K562 (cell line): ENCODE results near the gene ZIC2. TPM values are rescaled to one million over a fixed set of nuclear protein-coding genes. Genes with fewer than 3 reads are reported as not detected.

Experiments
- ATAC-seq: fragments of 200-7000 bp; cut with Tn5 transposase; 3 replicates; pipeline ENCODE4 v1.9.1; 2020; ENCODE audit warnings: moderate library complexity
- BruUV-seq: library from RNA; stranded (reverse); fragments of 400-500 nt; replicated peaks from 2 replicates; lab custom pipeline; 2021; lab: Mats Ljungman, UMichigan
- CTCF ChIA-PET: fragments of 300-600 bp; formaldehyde crosslinking; extraction: SDS; loops from one replicate; lab custom pipeline; 2021; ENCODE audit warnings: low intra/inter-chr PET ratio; lab: Yijun Ruan, JAX
- POLR2A ChIA-PET: fragments of 300-600, 350-650 bp; sonication (Branson Sonifier 250); formaldehyde crosslinking; extraction: SDS; loops from one replicate; lab custom pipeline; 2021; ENCODE audit warnings: antibody characterized with exemption, inconsistent platforms; lab: Yijun Ruan, JAX
- DNase-seq, 4 experiments: peaks; one replicate each; pipeline versions ENCODE4 v3.0.0 to v3.0.0-alpha.2; 2011 to 2018; ENCODE audit warnings: low spot score in 3 of 4, mixed read lengths in 3 of 4; ENCODE audit errors: extremely low read depth in 1 of 4
- FAIRE-seq: peaks from 2 replicates; lab custom pipeline; 2011; peaks lifted over from hg19 to GRCh38; lab: Jason Lieb, UNC
- H2AFZ ChIP-seq: 2 replicates; pipeline ENCODE4 v1.6.0; 2011; ENCODE audit warnings: low read depth, low read length, control low read depth, inconsistent platforms
- H3K27ac ChIP-seq: fragments of 200-600 bp; 3 replicates; pipeline ENCODE4 v1.8.0; 2011; ENCODE audit warnings: low read depth, mild to moderate bottlenecking, control low read depth, inconsistent platforms, low read length, moderate library complexity, mixed read lengths; ENCODE audit errors: extremely low read depth
- H3K27me3 ChIP-seq, 2 experiments: fragments of 300-600 bp in 1 of 2; 2 replicates in 1 of 2; 3 replicates in 1 of 2; pipeline versions ENCODE4 v1.6.0 to v1.8.0; 2011; ENCODE audit warnings: inconsistent platforms in 2 of 2, low read length in 2 of 2, mild to moderate bottlenecking in 1 of 2, mixed read lengths in 1 of 2, moderate library complexity in 1 of 2; ENCODE audit not compliant: control insufficient read depth in 2 of 2, insufficient read depth in 2 of 2
- H3K36me3 ChIP-seq: fragments of 300-600 bp; 3 replicates; pipeline ENCODE4 v1.8.0; 2011; ENCODE audit warnings: mild to moderate bottlenecking, low read length, inconsistent platforms; ENCODE audit not compliant: control insufficient read depth, insufficient read depth
- H3K4me1 ChIP-seq, 2 experiments: fragments of 200-600 bp in 1 of 2; replicated peaks in 1 of 2; 2 replicates in 1 of 2; 3 replicates in 1 of 2; pipeline versions ENCODE4 v1.5.1 to v1.8.0; 2011; ENCODE audit warnings: inconsistent platforms in 2 of 2, low read length in 2 of 2, mild to moderate bottlenecking in 1 of 2, mixed read lengths in 1 of 2, moderate library complexity in 1 of 2; ENCODE audit not compliant: control insufficient read depth in 2 of 2, insufficient read depth in 2 of 2
- H3K4me2 ChIP-seq: 2 replicates; pipeline ENCODE4 v1.6.1; 2011; ENCODE audit warnings: low read length, control low read depth, inconsistent platforms, mixed read lengths; ENCODE audit not compliant: insufficient read depth
- H3K4me3 ChIP-seq: fragments of 200-600 bp; sonication (generic), shearing (Covaris generic); 2 replicates; pipeline ENCODE4 v1.5.1; 2016; ENCODE audit warnings: control low read depth, inconsistent platforms
- H3K79me2 ChIP-seq: fragments of 200-600 bp; 3 replicates; pipeline ENCODE4 v1.8.0; 2011; ENCODE audit warnings: low read length, inconsistent platforms; ENCODE audit not compliant: control insufficient read depth, insufficient read depth
- H3K9ac ChIP-seq, 2 experiments: 2 replicates each; pipeline versions ENCODE4 v1.6.0 to v1.6.1; 2011; ENCODE audit warnings: low read depth in 2 of 2, low read length in 2 of 2, control low read depth in 1 of 2, inconsistent platforms in 1 of 2, mild to moderate bottlenecking in 1 of 2, mixed read lengths in 1 of 2; ENCODE audit not compliant: insufficient read depth in 1 of 2
- H3K9me1 ChIP-seq: one replicate; pipeline ENCODE4 v1.6.0; 2011; ENCODE audit warnings: inconsistent platforms, mild to moderate bottlenecking, low read length, moderate library complexity; ENCODE audit not compliant: control insufficient read depth, insufficient read depth
- H3K9me3 ChIP-seq: replicated peaks from 2 replicates; pipeline ENCODE4 v1.5.1; 2011; ENCODE audit warnings: low read depth, low read length, inconsistent platforms; ENCODE audit not compliant: control insufficient read depth, insufficient read depth
- H4K20me1 ChIP-seq: replicated peaks from 2 replicates; pipeline ENCODE4 v1.6.1; 2011; ENCODE audit warnings: low read length, inconsistent platforms, mixed read lengths; ENCODE audit not compliant: control insufficient read depth, insufficient read depth
- BACH1 ChIP-seq: fragments of 200-800 bp; sonication (Bioruptor generic); IDR thresholded peaks from 2 replicates; pipeline ENCODE4 v1.6.1; 2016; ENCODE audit warnings: missing genetic modification characterization, missing compliant biosample characterization
- CCNT2 ChIP-seq: IDR thresholded peaks from 2 replicates; pipeline ENCODE4 v1.6.1; 2011; ENCODE audit warnings: borderline replicate concordance, low read depth, mild to moderate bottlenecking, moderate library complexity, mixed read lengths, low read length; ENCODE audit not compliant: insufficient read length; ENCODE audit errors: extremely low read depth
- HNRNPUL1 ChIP-seq: fragments of 200-400 bp; formaldehyde crosslinking; IDR thresholded peaks from 2 replicates; pipeline ENCODE4 v1.6.1; 2017; ENCODE audit warnings: low read length
- NCOA6 ChIP-seq: fragments of 450-650 bp; IDR thresholded peaks from 2 replicates; pipeline ENCODE4 v1.6.1; 2017; ENCODE audit warnings: mild to moderate bottlenecking
- SETDB1 ChIP-seq: IDR thresholded peaks from one replicate; pipeline ENCODE4 v1.6.1; 2012; ENCODE audit warnings: low read length, control low read depth, inconsistent platforms
- SMARCE1 ChIP-seq: fragments of 450-650 bp; IDR thresholded peaks from 2 replicates; pipeline ENCODE4 v1.7.1; 2016; ENCODE audit warnings: mild to moderate bottlenecking
- TRIM28 ChIP-seq: fragments of 450-650 bp; IDR thresholded peaks from 2 replicates; pipeline ENCODE4 v1.6.1; 2017
- ZNF766 ChIP-seq: fragments of 200-800 bp; sonication (Bioruptor generic); conservative IDR thresholded peaks from 2 replicates; pipeline ENCODE4 v1.6.1; 2016; ENCODE audit warnings: missing genetic modification characterization, missing compliant biosample characterization
- WGBS: fragments of 100-300 bp; shearing (Covaris generic); methylation state at CpG from one replicate; pipeline ENCODE4 v1.1.6; 2016; ENCODE audit warnings: low coverage, mixed read lengths; ENCODE audit not compliant: insufficient coverage; ENCODE audit errors: missing lambda C conversion rate; 5-methylcytosine and 5-hydroxymethylcytosine counted together
- in situ Hi-C: fragments of 300-500 bp; cut with MboI; formaldehyde crosslinking; loops from 4 replicates; pipeline ENCODE4 v1.15.0; 2018; ENCODE audit warnings: inconsistent platforms, mixed read lengths
- intact Hi-C: fragments of 100-400 bp; cut with micrococcal nuclease; formaldehyde crosslinking; loops from 2 replicates; pipeline ENCODE4 v1.14.2; 2022
- polyA plus RNA-seq, 8 experiments: library from polyadenylated mRNA; depleted of rRNA in 4 of 8; stranded (reverse) in 5 of 8; unstranded in 3 of 8; fragments of >200 nt; fragmentation: Nextera tagmentation in 2 of 8; fragmentation: Illumina TruSeq in 1 of 8; extraction: Ambion mirVana in 2 of 8; extraction: Trizol in 1 of 8; gene quantifications; 2 replicates each; pipeline versions ENCODE4 v1.2.1 to v1.2.3, GENCODE V29; 2011 to 2014; ENCODE audit warnings: inconsistent platforms in 1 of 8, missing spikeins in 1 of 8
- total RNA-seq, 7 experiments: library from RNA; depleted of rRNA in 6 of 7; stranded (reverse); fragments of >200 nt in 6 of 7; fragmentation: Illumina TruSeq in 2 of 7; extraction: Trizol in 2 of 7; gene quantifications; 2 replicates each; pipeline versions ENCODE4 v1.2.1 to v1.2.3, GENCODE V29; 2011 to 2021; ENCODE audit warnings: low replicate concordance in 1 of 7
- TF ChIP-seq, protein P1 (sequence below): fragments of 450-650 bp; IDR thresholded peaks from 2 replicates; pipeline ENCODE4 v1.6.1; 2016; ENCODE audit warnings: missing biosample characterization, missing genetic modification characterization

The ZIC2 gene
- total and polyA plus RNA-seq, 9 of the 15 experiments (the other 6 are each of a cell fraction or from before 2014, with no cell fraction given) = 1.8 to 18.0 (median 4.5) TPM

DNA sequence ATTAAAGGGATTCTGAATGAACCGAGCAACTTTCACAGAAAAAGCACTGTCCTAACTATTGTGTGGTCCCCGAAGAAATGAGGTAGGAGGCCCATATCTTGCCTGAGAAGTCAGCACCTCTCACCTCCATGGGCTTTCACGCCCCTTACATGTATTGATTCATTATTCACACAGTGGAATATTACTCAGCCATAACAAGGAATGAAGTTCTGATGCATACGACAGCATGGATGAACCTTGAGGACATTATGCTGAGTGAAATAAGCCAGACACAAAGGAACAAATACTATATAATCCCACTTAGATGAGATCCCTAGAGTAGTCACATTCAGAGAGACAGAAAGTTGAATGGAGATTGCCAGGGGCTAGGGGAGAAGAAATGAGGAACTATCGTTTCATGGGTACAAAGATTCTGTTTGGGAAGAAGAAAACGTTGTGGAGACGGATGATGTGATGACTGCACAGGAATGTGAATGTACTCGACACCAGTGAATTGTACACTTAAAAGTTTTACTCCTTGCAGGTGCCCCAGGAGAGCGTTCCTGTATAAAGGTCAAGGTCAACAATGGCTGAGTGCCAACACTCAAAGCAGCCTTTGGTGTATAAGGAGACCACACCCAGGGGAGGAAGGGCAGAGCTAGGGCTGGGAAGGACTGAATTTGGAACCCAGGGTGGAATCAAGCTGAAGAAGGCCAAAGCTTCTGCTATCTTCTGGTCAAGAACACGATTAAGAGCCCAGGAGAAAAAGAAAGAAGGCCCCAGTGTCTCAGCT, 32.5 kb upstream of the ZIC2 start:
- Histone ChIP-seq H3K9me1 (no peaks in the 10 kb centered on the region), H3K27me3 (peaks cover 8 to 35% of the 10 kb centered on the region in 2 experiments; a peak in 4 of 5 replicates), H3K9ac (no peak overlapping the region), H3K4me3 (no peak overlapping the region), H3K9me3 (no peaks in the 10 kb centered on the region), H3K4me1 (no peaks in the 10 kb centered on the region; a peak in 1 of 5 replicates), H3K36me3 (no peaks in the 10 kb centered on the region), H3K79me2 (no peaks in the 10 kb centered on the region), H2AFZ (no peak overlapping the region), H4K20me1 (no peaks in the 10 kb centered on the region), H3K27ac (no peak overlapping the region), H3K4me2 (no peak overlapping the region)
- in situ Hi-C loops (no loop called here), intact Hi-C loops (no loop called here)
- ChIA-PET CTCF (no interaction called here), POLR2A (interaction anchor here (1.0 kb wide), 1 partner anchor 293 kb away, joined by 3 read pairs; no protein-coding TSS in a partner anchor)
- FAIRE-seq (no peak), ATAC-seq (no peak), DNase-seq (no peak)
- WGBS = 7% methylated on average over 10 of the region's 10 CpGs
- TF ChIP-seq CCNT2 (no peak), SMARCE1 (no peak)
- BruUV-seq = no TSS peak

DNA sequence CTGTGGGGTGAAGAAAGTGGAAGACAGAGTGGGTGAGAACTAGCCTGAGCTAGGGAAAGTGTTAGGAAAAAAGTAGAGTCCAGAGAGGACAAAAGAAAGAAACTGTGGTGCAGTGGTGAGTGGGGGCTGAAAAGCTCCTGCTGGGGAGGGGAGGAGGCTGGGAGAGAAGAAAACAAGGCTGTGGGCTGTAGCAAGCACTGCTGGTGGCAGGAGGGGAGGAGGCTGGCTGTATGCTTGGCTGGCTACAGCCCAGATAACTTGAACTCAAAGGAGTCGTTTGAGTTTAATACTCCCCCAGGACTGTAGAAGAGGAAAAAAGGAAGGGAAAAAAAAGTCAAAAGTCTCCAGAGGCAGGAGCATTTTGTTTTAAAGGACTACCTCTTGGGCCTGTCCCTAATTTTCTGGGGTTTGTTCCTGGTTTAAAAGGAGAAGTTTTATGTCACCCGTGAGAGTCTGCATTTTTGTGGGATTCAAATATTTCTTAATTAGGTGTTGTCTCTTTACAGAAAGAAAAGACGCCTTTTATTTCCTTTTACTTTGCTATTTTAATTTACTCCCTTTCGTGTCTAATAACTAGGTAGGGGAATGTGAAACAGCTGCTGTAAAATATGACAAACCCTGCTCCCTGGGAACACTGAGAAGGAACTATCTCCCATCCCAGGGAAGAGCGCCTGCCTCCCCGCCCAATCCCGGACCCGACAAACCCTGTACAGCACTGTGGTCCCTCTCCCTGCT, 31.7 kb upstream of the ZIC2 start:
- Histone ChIP-seq H4K20me1 (no peaks in the 10 kb centered on the region), H3K9me1 (no peaks in the 10 kb centered on the region), H3K36me3 (no peaks in the 10 kb centered on the region), H3K79me2 (no peaks in the 10 kb centered on the region), H3K9me3 (no peaks in the 10 kb centered on the region), H3K27ac (no peak overlapping the region), H3K4me3 (no peak overlapping the region), H3K27me3 (peaks cover 8 to 34% of the 10 kb centered on the region in 2 experiments; a peak in 4 of 5 replicates), H3K4me2 (no peak overlapping the region), H2AFZ (no peak overlapping the region), H3K4me1 (no peaks in the 10 kb centered on the region; a peak in 1 of 5 replicates), H3K9ac (no peak overlapping the region)
- CTCF ChIA-PET = no interaction called here
- intact Hi-C loops = no loop called here
- no TSS peak for BruUV-seq
- ATAC-seq = peak; percentile 48; the same call in 2 of the 3 replicates
- DNase-seq = no peak
- in situ Hi-C loops = no loop called here
- POLR2A ChIA-PET = interaction anchor here (0.6 to 1.0 kb wide), 2 partner anchors 279 to 294 kb away, joined by 3 to 4 read pairs; no protein-coding TSS in a partner anchor
- WGBS = 7% methylated on average over 7 of the region's 8 CpGs
- no peak for FAIRE-seq
- TF ChIP-seq HNRNPUL1 (no peak), TRIM28 (no peak), SETDB1 (no peak), NCOA6 (no peak), ZNF766 (CRISPR knock-in tag) (no peak), BACH1 (tag) (no peak)
- TF ChIP-seq, protein P1, sequence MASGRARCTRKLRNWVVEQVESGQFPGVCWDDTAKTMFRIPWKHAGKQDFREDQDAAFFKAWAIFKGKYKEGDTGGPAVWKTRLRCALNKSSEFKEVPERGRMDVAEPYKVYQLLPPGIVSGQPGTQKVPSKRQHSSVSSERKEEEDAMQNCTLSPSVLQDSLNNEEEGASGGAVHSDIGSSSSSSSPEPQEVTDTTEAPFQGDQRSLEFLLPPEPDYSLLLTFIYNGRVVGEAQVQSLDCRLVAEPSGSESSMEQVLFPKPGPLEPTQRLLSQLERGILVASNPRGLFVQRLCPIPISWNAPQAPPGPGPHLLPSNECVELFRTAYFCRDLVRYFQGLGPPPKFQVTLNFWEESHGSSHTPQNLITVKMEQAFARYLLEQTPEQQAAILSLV (tag) = no peak
